ENCODE measurements around the gene AQP12B. TPM values are rescaled to one million over a fixed set of nuclear protein-coding genes. Genes with fewer than 3 reads are reported as not detected.
A peak's percentile ranks its signal among the peaks of the same experiment; 100 is the strongest.

Gene AQP12B
- total and polyA plus RNA-seq, 8 donors = 0.14 TPM; not detected in 7

DNA sequence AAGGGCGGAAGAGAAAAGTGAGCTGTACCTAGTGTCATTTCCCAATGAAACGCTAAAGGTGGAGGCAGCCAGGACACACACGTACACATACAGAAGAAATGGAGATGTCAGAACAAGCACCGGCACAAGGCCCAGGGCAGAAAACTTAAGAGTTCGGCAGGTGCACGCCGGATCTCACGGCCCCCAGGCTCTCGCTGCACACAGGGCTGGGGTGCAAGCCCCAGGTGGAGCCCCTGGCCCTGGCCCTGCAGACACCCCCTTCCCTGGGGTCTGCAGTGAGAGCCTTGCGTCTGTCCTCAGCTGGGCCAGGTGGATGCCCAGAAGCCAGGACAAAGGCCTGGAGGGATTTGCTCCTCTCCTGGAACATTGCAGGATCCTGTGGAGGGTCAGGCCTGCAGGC lies 45.7 kb upstream of the AQP12B start:
- intact Hi-C loops (cut with DNase I) = no loop called here

DNA sequence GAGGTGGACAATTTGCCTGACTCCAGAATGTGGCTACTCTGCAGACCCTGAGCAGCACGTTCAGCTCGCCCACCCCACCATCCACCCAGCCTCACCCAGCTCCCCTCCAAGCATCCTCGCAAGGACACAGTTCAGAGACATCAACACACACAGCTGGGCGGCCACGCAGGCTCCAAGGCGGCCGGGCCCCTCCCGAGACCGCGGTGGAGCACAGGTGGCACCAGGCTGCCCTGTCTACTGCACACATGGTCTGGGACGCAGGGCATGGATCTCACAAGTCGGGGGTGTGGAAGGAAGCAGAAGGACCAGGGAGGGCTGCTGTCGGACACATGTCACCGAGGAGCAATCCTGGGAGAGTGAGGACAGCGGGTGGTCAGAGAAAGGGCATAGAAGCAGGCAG lies 45.2 kb upstream of the AQP12B start:
- Histone ChIP-seq H3K36me3 (no peaks in the 10 kb centered on the region), H3K4me1 (no peaks in the 10 kb centered on the region), H3K9me3 (no peaks in the 10 kb centered on the region), H3K4me3 (no peak overlapping the region), H3K27me3 (peaks cover 0 to 19% of the 10 kb centered on the region in 2 donors), H3K27ac (no peak overlapping the region)
- no peak for ATAC-seq
- TF ChIP-seq, protein P1, sequence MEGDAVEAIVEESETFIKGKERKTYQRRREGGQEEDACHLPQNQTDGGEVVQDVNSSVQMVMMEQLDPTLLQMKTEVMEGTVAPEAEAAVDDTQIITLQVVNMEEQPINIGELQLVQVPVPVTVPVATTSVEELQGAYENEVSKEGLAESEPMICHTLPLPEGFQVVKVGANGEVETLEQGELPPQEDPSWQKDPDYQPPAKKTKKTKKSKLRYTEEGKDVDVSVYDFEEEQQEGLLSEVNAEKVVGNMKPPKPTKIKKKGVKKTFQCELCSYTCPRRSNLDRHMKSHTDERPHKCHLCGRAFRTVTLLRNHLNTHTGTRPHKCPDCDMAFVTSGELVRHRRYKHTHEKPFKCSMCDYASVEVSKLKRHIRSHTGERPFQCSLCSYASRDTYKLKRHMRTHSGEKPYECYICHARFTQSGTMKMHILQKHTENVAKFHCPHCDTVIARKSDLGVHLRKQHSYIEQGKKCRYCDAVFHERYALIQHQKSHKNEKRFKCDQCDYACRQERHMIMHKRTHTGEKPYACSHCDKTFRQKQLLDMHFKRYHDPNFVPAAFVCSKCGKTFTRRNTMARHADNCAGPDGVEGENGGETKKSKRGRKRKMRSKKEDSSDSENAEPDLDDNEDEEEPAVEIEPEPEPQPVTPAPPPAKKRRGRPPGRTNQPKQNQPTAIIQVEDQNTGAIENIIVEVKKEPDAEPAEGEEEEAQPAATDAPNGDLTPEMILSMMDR (IDR thresholded peaks at IDR 0.05) = no peak
- intact Hi-C loops (cut with DNase I) = no loop called here
- DNase-seq = peak in 1 of 4 donors; percentile 78

More for the DNA sequence above, 45.7 kb upstream of the AQP12B start:
- Histone ChIP-seq H3K27ac (no peak overlapping the region), H3K4me1 (no peaks in the 10 kb centered on the region), H3K36me3 (no peaks in the 10 kb centered on the region), H3K9me3 (no peaks in the 10 kb centered on the region), H3K4me3 (no peak overlapping the region), H3K27me3 (peaks cover 0 to 19% of the 10 kb centered on the region in 2 donors)
- ATAC-seq (no peak), DNase-seq (peak in 1 of 4 donors; percentile 54)
- TF ChIP-seq, protein P1 (IDR thresholded peaks at IDR 0.05) = no peak

DNA sequence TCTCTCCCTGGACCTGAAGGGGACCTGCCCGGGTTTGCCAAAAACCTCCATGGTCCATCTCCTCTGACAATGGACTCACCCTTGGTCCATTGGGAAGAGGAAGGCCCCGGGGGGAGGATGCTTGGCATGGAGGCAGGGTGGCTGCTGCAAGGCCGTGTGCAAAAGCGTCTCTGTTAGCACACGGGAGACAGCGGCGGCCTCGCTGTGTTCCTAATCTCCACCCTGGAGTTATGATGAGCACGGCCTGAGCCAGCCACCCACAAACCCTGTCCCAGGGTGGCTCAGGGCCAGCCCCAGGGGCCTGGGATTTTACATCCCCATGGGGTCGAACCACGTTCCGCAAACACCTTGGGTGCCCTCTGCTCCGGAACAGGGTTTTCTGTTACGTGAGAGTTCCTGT lies 44.8 kb upstream of the AQP12B start:
- no peaks in the 10 kb centered on the region for H3K36me3 ChIP-seq
- H3K9me3 ChIP-seq = no peaks in the 10 kb centered on the region
- H3K4me1 ChIP-seq = no peaks in the 10 kb centered on the region
- intact Hi-C loops (cut with DNase I) = no loop called here
- no peak overlapping the region for H3K4me3 ChIP-seq
- no peak overlapping the region for H3K27ac ChIP-seq
- H3K27me3 ChIP-seq = peaks cover 0 to 19% of the 10 kb centered on the region in 2 donors
- ATAC-seq (no peak), DNase-seq (peak in 1 of 4 donors; percentile 66)
- TF ChIP-seq, protein P1 (IDR thresholded peaks at IDR 0.05) = no peak

GRCh38 chr2:240726876-240727275 lies 44.2 kb upstream of the AQP12B start:
- TF ChIP-seq, protein P1 (IDR thresholded peaks at IDR 0.05) = no peak
- intact Hi-C loops (cut with DNase I) = no loop called here
- Histone ChIP-seq H3K27ac (no peak overlapping the region), H3K9me3 (no peaks in the 10 kb centered on the region), H3K36me3 (no peaks in the 10 kb centered on the region), H3K4me1 (no peaks in the 10 kb centered on the region), H3K4me3 (no peak overlapping the region), H3K27me3 (peaks cover 0 to 19% of the 10 kb centered on the region in 2 donors)
- ATAC-seq (no peak), DNase-seq (peak in 1 of 4 donors; percentile 68)

DNA sequence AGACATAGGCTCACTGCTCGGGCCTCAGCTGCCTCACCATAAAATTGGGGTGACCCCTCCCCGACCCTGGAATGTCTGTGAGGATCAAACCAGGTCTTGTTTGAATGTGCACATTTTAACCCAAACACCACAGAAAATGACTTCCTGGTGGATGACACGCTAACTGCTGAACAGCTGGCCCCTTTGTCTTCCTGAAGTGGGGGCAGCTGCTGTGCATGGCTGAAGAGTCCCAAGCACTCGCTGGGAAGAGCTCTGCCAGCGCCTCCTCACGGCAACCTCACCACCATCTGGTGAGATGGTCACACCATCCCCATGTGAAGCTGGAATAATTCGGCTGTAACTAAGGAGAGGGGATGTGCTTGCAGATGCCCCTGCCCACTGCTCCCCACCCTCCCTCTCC lies 43.0 kb upstream of the AQP12B start:
- no peak for ATAC-seq
- H3K9me3 ChIP-seq = no peaks in the 10 kb centered on the region
- peak in 1 of 4 donors; percentile 24 for DNase-seq
- no peaks in the 10 kb centered on the region for H3K4me1 ChIP-seq
- peaks cover 0 to 9% of the 10 kb centered on the region in 2 donors for H3K27me3 ChIP-seq
- H3K4me3 ChIP-seq = no peak overlapping the region
- intact Hi-C loops (cut with DNase I) = no loop called here
- TF ChIP-seq, protein P1 (IDR thresholded peaks at IDR 0.05) = no peak
- H3K27ac ChIP-seq = no peak overlapping the region
- H3K36me3 ChIP-seq = no peaks in the 10 kb centered on the region
